HG02763 (cell line): Measurements from ENCODE around the gene ISL2.
"Not testable (repeated sequence)": the region's sequence is repeated elsewhere in the genome, so short reads cannot be mapped to it uniquely, and the experiment has no call there.

Experiments used
- ATAC-seq: cut with Tn5 transposase; IDR thresholded peaks from one replicate; pipeline ENCODE4 v1.9.1; 2021; ENCODE audit warnings: mild to moderate bottlenecking, moderate library complexity; ENCODE audit not compliant: unreplicated experiment

Gene ISL2

GRCh38 chr15:76336254-76337058 lies at the start of gene ISL2:
Gene ISL2, plus strand, starts transcription at chr15:76336773. Its CDS starts 111 bp downstream, at chr15:76336884.
- ATAC-seq: peak; percentile 48

- no peak for ATAC-seq
Measured at GRCh38 chr15:76289582-76289981, 47.0 kb upstream of the ISL2 start.

- no peak for ATAC-seq
Measured at GRCh38 chr15:76293361-76293760, 43.2 kb upstream of the ISL2 start.

GRCh38 chr15:76294463-76294862 lies 42.1 kb upstream of the ISL2 start:
- ATAC-seq: not testable (repeated sequence)

GRCh38 chr15:76296849-76297248 lies 39.7 kb upstream of the ISL2 start:
- no peak for ATAC-seq

GRCh38 chr15:76297951-76298350 lies 38.6 kb upstream of the ISL2 start:
- not testable (repeated sequence) for ATAC-seq

GRCh38 chr15:76298986-76299385 lies 37.6 kb upstream of the ISL2 start:
- no peak for ATAC-seq

GRCh38 chr15:76299786-76300185 lies 36.8 kb upstream of the ISL2 start:
- ATAC-seq: no peak

- ATAC-seq: no peak
Measured at GRCh38 chr15:76303909-76304308, 32.7 kb upstream of the ISL2 start.

- ATAC-seq: no peak
Measured at GRCh38 chr15:76309601-76310330, 26.8 kb upstream of the ISL2 start.

- no peak for ATAC-seq
Measured at GRCh38 chr15:76310475-76311099, 26.0 kb upstream of the ISL2 start.

- ATAC-seq: peak; percentile 96
Measured at GRCh38 chr15:76311100-76311953, 25.2 kb upstream of the ISL2 start, which contains the start of gene ETFA. Gene ETFA, minus strand, starts transcription at chr15:76311469. Its CDS starts 81 bp downstream, at chr15:76311388.

GRCh38 chr15:76312540-76313174 lies 23.9 kb upstream of the ISL2 start:
- ATAC-seq: no peak

GRCh38 chr15:76313175-76313567 lies 23.4 kb upstream of the ISL2 start:
- not testable (repeated sequence) for ATAC-seq

GRCh38 chr15:76313731-76314130 lies 22.8 kb upstream of the ISL2 start:
- ATAC-seq: no peak

- ATAC-seq: no peak
Measured at GRCh38 chr15:76320012-76320411, 16.6 kb upstream of the ISL2 start.

GRCh38 chr15:76321171-76321570 lies 15.4 kb upstream of the ISL2 start:
- no peak for ATAC-seq

- ATAC-seq: no peak
Measured at GRCh38 chr15:76321602-76322001, 15.0 kb upstream of the ISL2 start.

GRCh38 chr15:76324066-76324465 lies 12.5 kb upstream of the ISL2 start:
- no peak for ATAC-seq

- ATAC-seq: no peak
Measured at GRCh38 chr15:76325704-76326103, 10.9 kb upstream of the ISL2 start.
